HG02763 (cell line): ENCODE data around the gene DNAJB6.

Experiments
- ATAC-seq: cut with Tn5 transposase; IDR thresholded peaks from one replicate; pipeline ENCODE4 v1.9.1; 2021; ENCODE audit warnings: mild to moderate bottlenecking, moderate library complexity; ENCODE audit not compliant: unreplicated experiment

DNAJB6 gene

GRCh38 chr7:157394246-157395191 lies 57.7 kb downstream of the DNAJB6 start:
- no peak for ATAC-seq

DNA sequence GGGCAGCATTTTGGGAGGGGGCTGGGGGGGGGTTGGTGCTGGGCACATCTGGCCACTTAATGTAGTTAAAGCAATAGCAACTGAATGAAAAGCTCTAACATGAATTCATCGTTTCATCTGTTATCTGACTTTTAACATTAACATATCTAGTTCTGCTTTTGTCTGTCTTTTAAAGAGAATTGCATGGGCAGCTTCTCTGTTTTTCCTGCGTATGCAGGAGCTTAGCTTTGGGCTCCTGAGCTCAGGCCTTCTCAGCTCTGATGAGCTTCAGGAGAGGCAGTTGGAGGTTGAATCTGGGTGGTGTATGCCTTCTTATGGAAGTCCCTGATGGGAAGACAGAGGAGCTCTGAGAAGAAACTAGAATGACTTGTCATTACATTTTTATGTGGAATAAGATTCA lies 58.4 kb downstream of the DNAJB6 start:
- no peak for ATAC-seq

GRCh38 chr7:157396316-157397035 lies 59.7 kb downstream of the DNAJB6 start:
- ATAC-seq = no peak

DNA sequence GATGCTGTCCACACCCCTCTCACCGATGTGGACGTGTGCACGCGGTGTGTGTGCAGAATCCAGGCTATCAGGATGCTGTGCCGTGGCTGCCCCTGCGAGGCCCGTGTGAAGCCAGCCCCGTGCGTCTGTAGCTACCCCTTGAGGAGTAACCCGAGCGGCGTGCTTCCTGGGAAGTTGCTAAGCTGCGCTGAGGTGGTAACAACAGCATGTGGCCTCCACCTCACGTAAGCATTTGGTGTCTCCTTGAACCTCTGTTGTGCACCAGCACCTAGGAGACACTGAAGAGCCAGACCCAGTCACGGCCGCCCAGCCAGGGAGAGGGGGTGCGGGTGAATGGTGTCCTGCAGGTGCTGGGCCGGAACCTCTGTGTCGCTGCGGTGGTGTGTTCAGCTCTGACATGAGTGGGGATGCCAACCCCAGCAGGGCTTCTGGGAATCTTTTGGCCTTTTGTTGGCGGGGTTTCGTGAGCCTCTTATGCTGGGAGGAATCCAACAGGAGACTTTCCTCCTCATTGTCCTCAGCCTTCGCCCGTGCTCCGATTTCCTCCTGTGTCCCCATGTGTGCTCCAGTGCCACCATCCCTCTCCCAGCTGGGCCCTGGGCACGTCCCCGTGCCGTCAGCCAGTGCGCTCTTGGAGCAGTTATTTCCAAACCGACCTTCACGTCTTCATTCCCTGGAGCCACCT lies 60.4 kb downstream of the DNAJB6 start:
- ATAC-seq = no peak

DNA sequence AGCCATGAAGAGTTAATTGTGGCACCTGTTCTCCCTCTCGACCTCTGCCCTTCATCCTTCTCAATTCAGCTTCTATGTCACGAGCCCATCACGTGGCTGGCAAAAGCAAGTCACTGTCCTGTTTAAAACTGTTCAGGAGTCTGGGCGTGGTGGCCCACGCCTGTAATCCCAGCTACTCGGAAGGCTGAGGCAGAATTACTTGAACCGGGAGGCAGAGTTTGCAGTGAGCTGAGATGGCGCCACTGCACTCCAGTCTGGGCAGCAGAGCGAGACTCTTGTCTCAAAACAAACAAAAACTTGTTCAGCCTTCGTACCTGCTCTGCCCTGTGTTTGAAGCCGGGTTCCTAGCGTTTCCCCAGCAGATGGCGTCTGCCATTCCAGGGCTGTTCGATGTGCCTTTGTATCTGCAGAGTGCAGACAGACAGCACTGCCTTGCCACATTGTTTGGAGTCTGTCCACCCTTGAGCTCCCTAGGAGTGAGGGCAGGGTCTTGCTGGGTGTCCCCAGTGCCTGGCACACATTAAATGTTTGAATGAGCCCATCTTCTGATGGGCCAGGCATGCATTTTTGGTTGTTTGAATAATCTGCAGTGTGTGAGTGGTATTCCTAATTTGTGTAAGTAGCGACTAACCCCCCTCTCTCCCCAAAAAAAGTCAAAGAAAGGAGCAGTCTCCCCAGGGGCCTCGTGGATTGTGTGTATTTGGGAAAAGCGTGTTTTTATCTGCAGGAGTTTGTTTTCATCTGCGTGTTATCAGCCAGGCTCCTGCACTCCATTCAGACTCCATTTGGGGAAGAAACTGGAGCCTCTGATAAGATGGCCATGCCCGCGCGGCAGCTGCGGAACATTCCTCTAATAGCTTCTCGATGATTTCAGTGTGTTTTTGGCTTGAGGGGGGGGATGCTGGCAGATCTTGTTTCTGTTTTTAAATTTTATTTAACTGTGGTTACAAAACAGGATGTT lies 61.2 kb downstream of the DNAJB6 start:
- no peak for ATAC-seq

DNA sequence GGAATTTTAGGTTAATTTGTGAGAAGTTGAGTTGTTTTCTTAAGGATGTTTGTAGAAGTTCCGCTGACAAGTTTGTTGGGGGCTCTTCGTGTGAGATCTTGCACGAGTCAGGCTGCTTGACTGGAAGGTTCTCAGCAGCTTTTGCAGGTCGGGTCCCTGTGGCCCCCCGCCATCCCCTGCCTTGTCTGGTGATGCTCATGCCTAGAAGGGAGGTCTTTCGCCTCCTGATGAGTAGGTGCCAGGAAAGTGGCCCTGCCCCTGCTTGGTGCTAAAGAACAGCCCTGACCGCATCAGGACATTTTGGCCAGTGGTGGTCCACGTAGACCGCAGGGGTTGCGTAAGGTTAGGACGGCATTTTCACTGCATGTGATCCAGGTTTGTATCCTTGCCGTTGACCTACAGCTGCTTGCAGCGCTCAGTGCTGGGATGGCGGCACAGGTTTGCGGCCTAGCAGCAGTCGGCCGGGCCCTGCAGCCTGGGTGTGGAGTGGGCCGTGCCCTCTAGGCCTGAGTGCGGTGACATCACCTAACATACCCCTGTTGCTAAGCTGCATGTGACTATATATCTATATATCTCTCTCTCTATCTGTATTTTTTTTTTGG lies 62.4 kb downstream of the DNAJB6 start:
- ATAC-seq = no peak

DNA sequence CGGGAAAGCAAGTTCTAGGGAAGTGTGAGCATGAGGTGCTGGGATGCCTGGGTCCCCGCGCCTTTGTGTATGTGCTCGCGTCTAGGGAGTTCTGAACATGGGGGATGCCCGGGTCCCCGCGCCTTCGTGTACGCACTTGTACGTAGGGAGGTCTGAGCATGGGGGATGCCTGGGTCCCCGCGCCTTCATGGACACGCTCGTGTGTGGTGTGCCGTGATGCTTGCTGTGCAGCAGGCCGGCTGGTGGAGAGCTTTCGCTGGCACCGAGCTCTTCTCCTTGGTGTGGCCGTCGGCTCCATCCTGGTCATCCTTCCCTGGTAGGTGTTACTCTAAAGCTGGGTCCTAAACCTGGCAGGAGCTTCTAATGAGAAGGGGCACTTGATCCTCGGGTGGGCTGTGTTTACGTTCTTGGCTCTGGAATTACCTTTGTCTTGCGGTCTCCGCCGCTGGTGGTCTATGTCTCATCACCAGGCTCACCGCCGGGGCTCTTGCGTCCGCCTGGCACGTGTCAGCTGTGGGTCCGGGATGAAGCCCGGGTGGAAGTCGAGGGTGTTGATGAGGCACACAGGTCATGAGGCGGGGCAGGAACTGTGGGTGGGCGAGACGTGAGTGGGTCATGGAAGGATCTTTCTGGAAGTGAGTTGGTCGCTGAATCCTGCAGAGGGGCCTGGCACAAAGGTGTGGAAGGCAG lies 63.5 kb downstream of the DNAJB6 start:
- ATAC-seq = no peak

GRCh38 chr7:157401567-157402387 lies 65.0 kb downstream of the DNAJB6 start:
- ATAC-seq = no peak

GRCh38 chr7:157402388-157402703 lies 65.5 kb downstream of the DNAJB6 start:
- ATAC-seq = no peak

- ATAC-seq = no peak
These were observed 66.2 kb downstream of the DNAJB6 start for GRCh38 chr7:157402911-157403534.

DNA sequence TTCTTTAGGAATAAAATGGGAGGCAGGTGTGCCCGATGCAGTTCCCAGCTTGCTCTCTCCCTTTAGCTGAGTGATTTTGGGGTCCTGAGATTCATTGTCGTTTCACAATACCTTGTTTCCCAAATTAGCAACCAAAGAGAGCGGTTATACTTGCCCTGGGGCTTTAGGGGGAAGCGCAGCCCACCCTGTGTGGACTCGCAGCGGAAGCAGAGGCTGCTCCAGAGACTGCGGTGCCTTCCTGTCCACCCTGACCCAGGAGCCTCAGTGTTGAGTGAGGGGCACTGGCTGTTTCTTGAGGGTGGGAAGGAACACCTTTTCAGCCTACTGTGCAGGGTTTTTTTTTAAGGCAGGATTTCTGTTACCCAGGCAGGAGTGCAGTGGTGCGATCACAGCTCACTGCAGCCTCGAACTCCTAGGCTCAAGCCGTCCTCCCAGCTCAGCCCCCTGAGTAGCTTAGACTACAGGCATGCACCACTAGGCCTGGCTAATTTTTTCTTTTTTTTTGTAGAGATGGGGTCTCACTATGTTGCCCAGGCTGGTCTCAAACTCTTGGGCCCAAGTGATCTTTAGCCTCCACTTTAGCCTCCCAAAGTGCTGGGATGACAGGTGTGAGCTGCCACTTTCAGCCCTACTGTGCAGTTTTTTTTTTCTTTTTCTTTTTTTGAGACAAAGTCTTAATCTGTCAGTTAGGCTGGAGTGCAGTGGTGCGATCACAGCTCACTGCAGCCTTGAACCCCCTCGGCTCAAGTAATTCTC lies 67.0 kb downstream of the DNAJB6 start:
- no peak for ATAC-seq

DNA sequence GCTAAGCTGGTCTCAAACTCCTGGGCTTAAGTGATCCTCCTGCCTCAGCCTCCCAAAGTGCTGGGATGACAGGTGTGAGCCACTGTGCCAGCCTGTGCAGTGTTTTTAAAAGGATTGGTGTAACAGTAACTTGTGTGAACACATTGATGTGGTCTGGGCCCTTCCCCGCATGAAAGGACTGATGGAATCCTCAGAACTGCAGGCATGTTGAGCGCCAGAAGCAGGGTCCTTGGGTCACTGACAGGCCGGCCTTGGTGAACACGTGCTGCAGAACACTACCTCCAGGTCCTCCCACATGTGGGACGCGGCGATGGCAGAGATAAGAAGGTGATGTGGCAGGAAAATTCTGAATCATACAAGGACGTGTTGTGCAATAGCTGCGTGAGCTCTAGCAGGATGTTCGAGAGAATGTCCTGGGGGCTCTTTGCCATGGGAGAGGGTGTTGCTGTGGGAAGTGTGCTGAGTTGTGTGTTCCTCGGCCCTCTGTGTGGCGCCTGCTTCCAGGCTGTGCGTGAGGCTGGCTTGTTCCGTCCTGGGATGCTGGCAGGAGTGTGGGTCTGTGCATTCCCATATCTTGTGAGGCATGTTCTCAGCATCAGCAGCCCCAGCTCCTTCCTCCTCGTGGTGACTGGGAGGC lies 68.2 kb downstream of the DNAJB6 start:
- no peak for ATAC-seq

GRCh38 chr7:157405501-157405900 lies 68.7 kb downstream of the DNAJB6 start:
- no peak for ATAC-seq

- no peak for ATAC-seq
These were observed 69.4 kb downstream of the DNAJB6 start for GRCh38 chr7:157405914-157406810.

- ATAC-seq = no peak
These were observed 70.2 kb downstream of the DNAJB6 start for GRCh38 chr7:157406971-157407370.
